HG03432 (cell line): ENCODE measurements around the gene DTX2.
"Not testable (repeated sequence)": the region's sequence is repeated elsewhere in the genome, so short reads cannot be mapped to it uniquely, and the experiment has no call there.

Experiments
- ATAC-seq: cut with Tn5 transposase; IDR thresholded peaks from one replicate; pipeline ENCODE4 v1.9.1; 2021; ENCODE audit warnings: mild to moderate bottlenecking, moderate library complexity; ENCODE audit not compliant: unreplicated experiment

Gene DTX2

GRCh38 chr7:76461464-76462101 lies at the start of gene DTX2:
DTX2 (plus strand) TSS chr7:76461709; CDS start chr7:76480510, 18,801 bp downstream.
- ATAC-seq = peak; percentile 97

GRCh38 chr7:76412249-76412648 lies 49.3 kb upstream of the DTX2 start:
- ATAC-seq = no peak

- not testable (repeated sequence) for ATAC-seq
These were observed 43.7 kb upstream of the DTX2 start for GRCh38 chr7:76417654-76418310.

- ATAC-seq = not testable (repeated sequence)
These were observed 40.4 kb upstream of the DTX2 start for GRCh38 chr7:76421097-76421496.

GRCh38 chr7:76423666-76424412 lies 37.7 kb upstream of the DTX2 start:
- ATAC-seq = no peak

- ATAC-seq = peak; percentile 74
These were observed 36.9 kb upstream of the DTX2 start, which contains the start of gene ZP3 for GRCh38 chr7:76424413-76425111. ZP3 (plus strand) TSS chr7:76424950; CDS start chr7:76424965, 15 bp downstream.

GRCh38 chr7:76425156-76425555 lies 36.4 kb upstream of the DTX2 start:
- no peak for ATAC-seq

GRCh38 chr7:76425558-76425957 lies 36.0 kb upstream of the DTX2 start:
- ATAC-seq = not testable (repeated sequence)

- ATAC-seq = no peak
These were observed 35.3 kb upstream of the DTX2 start for GRCh38 chr7:76426246-76426645.

- no peak for ATAC-seq
These were observed 33.9 kb upstream of the DTX2 start for GRCh38 chr7:76427635-76428034.

- no peak for ATAC-seq
These were observed 33.2 kb upstream of the DTX2 start for GRCh38 chr7:76428149-76428823.

GRCh38 chr7:76428868-76429805 lies 32.4 kb upstream of the DTX2 start:
- ATAC-seq = no peak

GRCh38 chr7:76430211-76430610 lies 31.3 kb upstream of the DTX2 start:
- ATAC-seq = no peak

- no peak for ATAC-seq
These were observed 30.7 kb upstream of the DTX2 start for GRCh38 chr7:76430836-76431235.

GRCh38 chr7:76437873-76438272 lies 23.6 kb upstream of the DTX2 start:
- peak; percentile 77 for ATAC-seq

GRCh38 chr7:76439120-76439888 lies 22.2 kb upstream of the DTX2 start:
- ATAC-seq = not testable (repeated sequence)

GRCh38 chr7:76440404-76440803 lies 21.1 kb upstream of the DTX2 start:
- ATAC-seq = not testable (repeated sequence)

GRCh38 chr7:76441792-76442191 lies 19.7 kb upstream of the DTX2 start:
- peak; percentile 44 for ATAC-seq
